ENCODE data around the gene NSUN3.

DNA sequence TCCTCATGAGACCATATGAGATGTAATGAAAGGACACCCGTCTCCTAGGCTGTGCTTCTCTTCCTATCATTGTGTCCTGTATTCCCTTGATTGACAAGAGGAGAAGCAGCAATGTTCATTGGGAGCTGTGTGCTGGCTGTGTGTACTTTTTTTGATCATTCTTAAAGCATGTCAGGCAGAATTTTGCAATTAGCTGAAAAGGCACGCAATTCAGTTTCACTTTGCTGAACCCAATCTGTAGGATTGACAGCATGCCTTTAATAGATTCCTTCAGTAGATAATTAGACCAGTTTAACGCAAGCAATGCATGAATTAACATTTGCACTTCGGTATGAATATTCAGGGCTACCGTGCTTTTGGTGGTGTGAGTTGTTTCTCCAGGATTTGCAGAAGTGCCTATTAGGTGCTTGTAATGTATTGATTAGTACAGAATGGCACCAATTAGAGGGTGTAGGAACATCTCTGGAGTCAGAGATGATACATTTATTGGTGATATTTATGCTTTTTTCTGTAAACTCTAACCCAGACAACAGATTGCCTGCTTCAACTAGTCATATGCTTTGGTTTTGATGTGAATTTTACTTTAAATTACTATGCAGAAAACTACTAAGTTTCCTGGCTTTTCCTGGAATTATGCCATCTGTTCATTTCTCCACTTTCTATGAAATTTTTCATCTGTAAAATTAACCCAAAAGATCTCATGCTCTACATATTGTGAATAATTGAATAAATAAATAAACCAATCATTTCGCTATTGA lies 114.3 kb downstream of the NSUN3 start:
- no peak for TF ChIP-seq RFX5 (IDR thresholded peaks at IDR 0.05; ENCODE audit: low read length)
- no peak for TF ChIP-seq POLR2AphosphoS5 (IDR thresholded peaks at IDR 0.05; ENCODE audit: low read depth, low read length)
- TF ChIP-seq, protein P1, sequence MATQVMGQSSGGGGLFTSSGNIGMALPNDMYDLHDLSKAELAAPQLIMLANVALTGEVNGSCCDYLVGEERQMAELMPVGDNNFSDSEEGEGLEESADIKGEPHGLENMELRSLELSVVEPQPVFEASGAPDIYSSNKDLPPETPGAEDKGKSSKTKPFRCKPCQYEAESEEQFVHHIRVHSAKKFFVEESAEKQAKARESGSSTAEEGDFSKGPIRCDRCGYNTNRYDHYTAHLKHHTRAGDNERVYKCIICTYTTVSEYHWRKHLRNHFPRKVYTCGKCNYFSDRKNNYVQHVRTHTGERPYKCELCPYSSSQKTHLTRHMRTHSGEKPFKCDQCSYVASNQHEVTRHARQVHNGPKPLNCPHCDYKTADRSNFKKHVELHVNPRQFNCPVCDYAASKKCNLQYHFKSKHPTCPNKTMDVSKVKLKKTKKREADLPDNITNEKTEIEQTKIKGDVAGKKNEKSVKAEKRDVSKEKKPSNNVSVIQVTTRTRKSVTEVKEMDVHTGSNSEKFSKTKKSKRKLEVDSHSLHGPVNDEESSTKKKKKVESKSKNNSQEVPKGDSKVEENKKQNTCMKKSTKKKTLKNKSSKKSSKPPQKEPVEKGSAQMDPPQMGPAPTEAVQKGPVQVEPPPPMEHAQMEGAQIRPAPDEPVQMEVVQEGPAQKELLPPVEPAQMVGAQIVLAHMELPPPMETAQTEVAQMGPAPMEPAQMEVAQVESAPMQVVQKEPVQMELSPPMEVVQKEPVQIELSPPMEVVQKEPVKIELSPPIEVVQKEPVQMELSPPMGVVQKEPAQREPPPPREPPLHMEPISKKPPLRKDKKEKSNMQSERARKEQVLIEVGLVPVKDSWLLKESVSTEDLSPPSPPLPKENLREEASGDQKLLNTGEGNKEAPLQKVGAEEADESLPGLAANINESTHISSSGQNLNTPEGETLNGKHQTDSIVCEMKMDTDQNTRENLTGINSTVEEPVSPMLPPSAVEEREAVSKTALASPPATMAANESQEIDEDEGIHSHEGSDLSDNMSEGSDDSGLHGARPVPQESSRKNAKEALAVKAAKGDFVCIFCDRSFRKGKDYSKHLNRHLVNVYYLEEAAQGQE (IDR thresholded peaks at IDR 0.05; ENCODE audit: low read depth, low read length): no peak
- TF ChIP-seq, protein P2, sequence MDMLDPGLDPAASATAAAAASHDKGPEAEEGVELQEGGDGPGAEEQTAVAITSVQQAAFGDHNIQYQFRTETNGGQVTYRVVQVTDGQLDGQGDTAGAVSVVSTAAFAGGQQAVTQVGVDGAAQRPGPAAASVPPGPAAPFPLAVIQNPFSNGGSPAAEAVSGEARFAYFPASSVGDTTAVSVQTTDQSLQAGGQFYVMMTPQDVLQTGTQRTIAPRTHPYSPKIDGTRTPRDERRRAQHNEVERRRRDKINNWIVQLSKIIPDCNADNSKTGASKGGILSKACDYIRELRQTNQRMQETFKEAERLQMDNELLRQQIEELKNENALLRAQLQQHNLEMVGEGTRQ (IDR thresholded peaks at IDR 0.05; ENCODE audit: borderline replicate concordance, low read depth, low read length): no peak
